GM19467 (cell line): Measurements from ENCODE around the gene NOTCH1.

ENCODE experiments used
- ATAC-seq: cut with Tn5 transposase; IDR thresholded peaks from one replicate; pipeline ENCODE4 v1.9.1; 2021; ENCODE audit warnings: mild to moderate bottlenecking, moderate library complexity; ENCODE audit not compliant: unreplicated experiment

The NOTCH1 gene

GRCh38 chr9:136532799-136533774 lies 12.8 kb downstream of the NOTCH1 start:
- no peak for ATAC-seq

GRCh38 chr9:136531904-136532798 lies 13.7 kb downstream of the NOTCH1 start:
- no peak for ATAC-seq

GRCh38 chr9:136531186-136531903 lies 14.5 kb downstream of the NOTCH1 start:
- no peak for ATAC-seq

GRCh38 chr9:136530461-136531089 lies 15.3 kb downstream of the NOTCH1 start:
- no peak for ATAC-seq

GRCh38 chr9:136529516-136530460 lies 16.1 kb downstream of the NOTCH1 start:
- ATAC-seq = no peak

- no peak for ATAC-seq
Observed at GRCh38 chr9:136528716-136529341, 17.0 kb downstream of the NOTCH1 start.

GRCh38 chr9:136527721-136528710 lies 17.8 kb downstream of the NOTCH1 start:
- ATAC-seq = no peak

GRCh38 chr9:136527131-136527530 lies 18.7 kb downstream of the NOTCH1 start:
- ATAC-seq = no peak

- ATAC-seq = no peak
Observed at GRCh38 chr9:136526625-136527066, 19.2 kb downstream of the NOTCH1 start.

- no peak for ATAC-seq
Observed at GRCh38 chr9:136525841-136526499, 19.9 kb downstream of the NOTCH1 start.

- ATAC-seq = no peak
Observed at GRCh38 chr9:136525207-136525606, 20.6 kb downstream of the NOTCH1 start.

GRCh38 chr9:136522314-136523237 lies 23.3 kb downstream of the NOTCH1 start:
- ATAC-seq = no peak

- ATAC-seq = no peak
Observed at GRCh38 chr9:136521537-136521936, 24.3 kb downstream of the NOTCH1 start.

GRCh38 chr9:136520053-136520540 lies 25.8 kb downstream of the NOTCH1 start:
- no peak for ATAC-seq

- no peak for ATAC-seq
Observed at GRCh38 chr9:136519263-136520052, 26.4 kb downstream of the NOTCH1 start.
